Suprapubic skin (tissue), 4 donors: ENCODE results near the gene LDLRAD4.

Source experiments
- EP300 ChIP-seq: sonication (generic); formaldehyde crosslinking; IDR thresholded peaks from one replicate; pipeline ENCODE4 v1.6.1; 2017; ENCODE audit warnings: antibody characterized with exemption
- POLR2A ChIP-seq, 2 donors: fragments of 450-650 bp; IDR thresholded peaks; one replicate each; pipeline ENCODE4 v1.6.1; 2017; ENCODE audit warnings: antibody characterized with exemption in 2 of 2, mild to moderate bottlenecking in 2 of 2, moderate library complexity in 2 of 2
- POLR2AphosphoS5 ChIP-seq, 3 donors: sonication (generic); formaldehyde crosslinking; IDR thresholded peaks; one replicate each; pipeline ENCODE4 v1.6.1; 2017; ENCODE audit warnings: antibody characterized with exemption in 3 of 3

- TF ChIP-seq EP300 (no peak), POLR2AphosphoS5 (IDR thresholded peaks at IDR 0.05) (no peak), POLR2A (IDR thresholded peaks at IDR 0.05) (no peak)
Measured at GRCh38 chr18:13530879-13531387, 312.4 kb downstream of the LDLRAD4 start.
